Mononuclear cell (primary cell): ENCODE data around the gene HDAC4. TPM values are rescaled to one million over a fixed set of nuclear protein-coding genes. Genes with fewer than 3 reads are reported as not detected.

ENCODE experiments used
- H3K27me3 ChIP-seq: 2 replicates; pipeline ENCODE4 v1.6.0; 2011; ENCODE audit warnings: low read length, control low read depth; ENCODE audit not compliant: insufficient read depth
- H3K4me1 ChIP-seq: 2 replicates; pipeline ENCODE4 v1.5.1; 2011; ENCODE audit warnings: mild to moderate bottlenecking, low read length, control low read depth; ENCODE audit not compliant: insufficient read depth
- H3K4me3 ChIP-seq: 2 replicates; pipeline ENCODE4 v1.5.1; 2011; ENCODE audit warnings: mild to moderate bottlenecking, low read length, moderate library complexity
- H3K9me3 ChIP-seq: 2 replicates; pipeline ENCODE4 v1.5.1; 2011; ENCODE audit warnings: low read depth, mild to moderate bottlenecking, control low read depth, low read length
- total RNA-seq: library from RNA; depleted of rRNA; stranded (reverse); fragments of >200 nt; gene quantifications from one replicate; pipeline ENCODE4 v1.2.3, GENCODE V29; 2012

The HDAC4 gene
- total RNA-seq, 1 donor = 27.7 TPM

DNA sequence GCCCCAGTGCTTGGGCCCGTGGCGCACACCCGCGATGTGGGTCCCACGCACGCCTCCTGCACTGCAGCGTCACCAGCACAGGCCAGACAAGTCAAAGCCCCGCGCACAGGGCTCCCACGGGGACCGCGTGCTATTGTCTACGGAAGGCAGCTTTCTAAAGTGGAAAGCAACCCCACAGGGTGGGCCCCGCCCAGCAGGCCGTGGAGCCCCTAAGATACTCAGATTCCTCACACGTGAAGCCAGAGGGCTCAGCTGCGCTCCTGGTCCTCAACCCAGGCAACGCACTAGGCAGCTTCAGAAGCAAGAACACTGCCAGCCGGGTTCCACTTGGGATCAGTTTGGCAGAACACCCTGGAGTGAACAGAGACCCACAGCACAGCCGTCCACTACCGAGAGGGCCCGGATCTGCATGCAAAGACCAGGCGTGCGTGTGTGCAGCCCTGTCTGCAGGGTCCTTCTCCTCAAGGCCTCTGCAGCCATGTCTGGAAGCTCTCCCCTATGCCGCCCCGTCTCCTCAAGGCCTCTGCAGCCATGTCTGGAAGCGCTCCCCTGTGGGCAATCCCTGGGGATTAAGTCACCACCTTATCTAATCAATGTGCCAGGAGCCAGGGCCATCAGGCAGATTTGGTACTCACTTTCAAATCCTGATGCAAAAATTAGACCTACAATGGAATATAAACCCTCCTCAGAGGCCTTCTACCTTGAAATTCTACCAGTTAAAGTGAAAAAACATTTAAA, 231.3 kb downstream of the HDAC4 start:
- H3K9me3 ChIP-seq = peaks cover 26% of the 10 kb centered on the region
- H3K4me1 ChIP-seq = peaks cover 5% of the 10 kb centered on the region

GRCh38 chr2:239168575-239168974, 232.2 kb downstream of the HDAC4 start:
- peaks cover 26% of the 10 kb centered on the region for H3K9me3 ChIP-seq
- H3K4me3 ChIP-seq = no peak overlapping the region
- no peaks in the 10 kb centered on the region for H3K27me3 ChIP-seq
- H3K4me1 ChIP-seq = peaks cover 9% of the 10 kb centered on the region

More for the DNA sequence above, 231.3 kb downstream of the HDAC4 start:
- Histone ChIP-seq H3K27me3 (no peaks in the 10 kb centered on the region), H3K4me3 (no peak overlapping the region)

- Histone ChIP-seq H3K4me1 (peaks cover 12% of the 10 kb centered on the region), H3K4me3 (no peak overlapping the region), H3K9me3 (peaks cover 22% of the 10 kb centered on the region), H3K27me3 (no peaks in the 10 kb centered on the region)
Observed at GRCh38 chr2:239167766-239168444, 232.9 kb downstream of the HDAC4 start.

- Histone ChIP-seq H3K4me1 (peaks cover 12% of the 10 kb centered on the region), H3K9me3 (peaks cover 14% of the 10 kb centered on the region), H3K27me3 (no peaks in the 10 kb centered on the region), H3K4me3 (no peak overlapping the region)
Observed at GRCh38 chr2:239167011-239167673, 233.7 kb downstream of the HDAC4 start.

DNA sequence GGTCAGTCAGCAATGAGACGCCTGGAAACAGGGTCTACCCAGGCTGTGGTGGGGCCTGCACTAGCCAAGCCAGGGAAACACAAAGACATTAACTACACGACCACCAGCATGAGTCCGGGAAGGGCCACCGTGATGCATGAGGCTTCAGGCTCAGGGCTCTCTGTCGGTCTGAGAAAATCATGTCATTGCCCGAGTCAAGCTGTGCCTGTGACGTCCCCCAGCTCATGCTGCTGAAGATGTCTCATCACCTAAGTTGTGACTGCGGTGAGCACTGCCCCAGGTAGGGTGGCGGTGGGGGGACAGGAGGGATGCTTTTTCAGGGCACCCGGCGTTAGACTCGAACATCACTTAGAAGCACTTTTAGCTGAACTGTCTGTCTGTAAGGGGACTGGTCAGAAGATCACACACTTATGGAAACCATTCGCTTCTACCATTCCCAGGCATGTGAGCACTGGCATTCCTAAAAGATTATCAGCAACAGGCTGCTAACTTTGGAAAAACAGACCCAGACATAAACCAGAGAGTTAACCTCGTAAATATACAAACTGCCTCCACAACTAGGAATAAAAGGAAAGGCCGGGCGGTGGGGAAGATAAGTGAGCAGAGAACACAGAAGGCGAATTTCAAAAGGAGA, 234.5 kb downstream of the HDAC4 start:
- Histone ChIP-seq H3K27me3 (no peaks in the 10 kb centered on the region), H3K4me3 (no peak overlapping the region), H3K9me3 (peaks cover 6% of the 10 kb centered on the region), H3K4me1 (peaks cover 12% of the 10 kb centered on the region)

DNA sequence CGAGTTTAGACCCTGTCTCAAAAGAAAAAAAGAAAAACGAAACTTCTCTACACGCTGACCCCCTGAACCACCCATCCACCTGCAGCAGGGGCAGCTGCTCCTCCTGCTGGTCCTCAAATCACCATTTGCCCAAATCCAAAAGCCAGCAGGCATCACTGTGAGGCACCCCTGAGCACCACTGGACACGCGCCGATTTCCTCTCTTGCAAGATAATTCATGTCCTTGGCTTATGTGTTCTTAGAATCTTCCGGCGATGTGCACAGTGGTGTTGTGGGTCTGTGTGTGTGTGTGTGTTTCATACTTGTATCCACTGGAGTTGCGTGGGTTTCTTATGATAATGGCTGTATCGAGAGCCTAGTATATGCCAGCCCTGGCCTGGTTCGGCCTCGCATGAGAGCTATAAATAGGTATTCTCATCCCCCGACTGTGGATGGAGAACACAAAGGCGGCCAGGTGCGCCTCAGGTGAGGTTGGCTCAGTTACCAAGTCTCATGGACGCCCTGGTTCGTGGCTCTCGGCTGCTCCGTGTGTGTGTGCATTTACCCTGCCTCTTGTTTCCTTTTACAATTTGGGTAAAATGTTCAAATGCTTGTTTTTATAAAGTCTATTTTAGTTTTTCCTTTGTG, 235.5 kb downstream of the HDAC4 start:
- Histone ChIP-seq H3K9me3 (no peaks in the 10 kb centered on the region), H3K4me3 (no peak overlapping the region), H3K27me3 (no peaks in the 10 kb centered on the region), H3K4me1 (peaks cover 12% of the 10 kb centered on the region)

GRCh38 chr2:239164335-239164871, 236.4 kb downstream of the HDAC4 start:
- Histone ChIP-seq H3K9me3 (no peaks in the 10 kb centered on the region), H3K4me1 (peaks cover 12% of the 10 kb centered on the region), H3K4me3 (no peak overlapping the region), H3K27me3 (no peaks in the 10 kb centered on the region)

DNA sequence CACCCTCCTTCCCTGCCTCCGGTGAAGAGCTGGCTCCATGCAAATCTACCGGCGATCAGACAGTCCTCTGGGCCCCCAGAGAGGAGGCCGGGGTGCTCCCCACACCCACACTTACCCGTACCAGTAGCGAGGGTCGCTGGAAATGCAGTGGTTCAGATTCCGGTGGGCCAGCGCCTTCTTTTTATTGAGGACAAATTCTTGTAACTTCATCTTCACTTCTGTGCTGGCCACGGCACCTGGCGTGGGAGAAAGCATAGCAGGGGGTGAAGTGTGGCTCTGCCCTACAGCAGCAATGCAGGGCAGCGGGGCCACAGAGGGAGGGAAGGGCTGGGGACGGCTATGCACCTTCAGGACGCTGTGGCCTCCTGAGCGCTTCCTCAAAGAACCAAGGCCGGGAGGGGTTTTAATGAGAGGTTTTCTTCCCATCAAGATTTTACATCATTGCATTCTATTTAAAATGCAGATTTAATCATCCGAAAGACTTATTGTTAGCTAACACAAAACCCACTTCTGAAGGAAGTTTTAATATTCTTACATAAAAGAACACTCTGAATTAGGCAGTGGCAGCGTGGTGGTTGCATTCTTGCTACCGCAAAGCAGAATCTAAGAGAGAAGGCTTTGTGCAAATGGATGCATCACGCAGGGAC, 237.0 kb downstream of the HDAC4 start:
- H3K4me3 ChIP-seq = no peak overlapping the region
- no peaks in the 10 kb centered on the region for H3K9me3 ChIP-seq
- H3K27me3 ChIP-seq = no peaks in the 10 kb centered on the region
- peaks cover 12% of the 10 kb centered on the region for H3K4me1 ChIP-seq

DNA sequence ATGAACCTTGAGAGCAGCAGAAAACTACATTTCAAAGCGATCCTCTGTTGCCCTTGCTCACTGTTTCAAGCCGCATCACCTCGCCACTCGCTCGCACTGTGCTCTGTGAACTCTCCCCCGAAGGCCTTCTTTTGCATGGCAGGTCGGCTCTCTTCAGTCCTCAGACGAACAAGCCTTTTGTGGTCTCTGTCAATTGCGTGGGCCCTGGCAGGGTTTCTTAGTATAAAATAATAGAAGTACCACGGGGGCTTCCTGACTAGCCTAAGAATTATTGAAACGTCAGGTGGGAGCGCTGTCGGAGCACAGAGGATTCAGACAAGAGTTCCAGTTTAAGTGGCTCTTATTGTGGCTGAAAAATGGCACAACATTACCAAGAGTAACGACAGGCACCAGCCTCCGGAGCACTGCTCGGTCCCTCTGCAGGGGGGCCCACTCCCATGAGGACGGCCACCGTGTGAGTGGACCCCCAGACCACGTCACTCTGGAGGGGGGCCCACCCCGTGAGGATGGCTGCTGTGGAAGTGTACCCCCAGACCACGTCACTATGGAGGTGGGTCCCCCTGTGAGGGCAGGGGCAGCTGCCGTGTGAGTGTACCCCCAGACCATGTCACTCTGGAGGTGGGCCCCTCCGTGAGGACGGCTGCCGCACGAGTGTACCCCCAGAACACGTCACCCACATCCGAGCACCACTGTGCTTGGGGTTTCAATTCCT, 237.7 kb downstream of the HDAC4 start:
- Histone ChIP-seq H3K27me3 (no peaks in the 10 kb centered on the region), H3K4me3 (no peak overlapping the region)

DNA sequence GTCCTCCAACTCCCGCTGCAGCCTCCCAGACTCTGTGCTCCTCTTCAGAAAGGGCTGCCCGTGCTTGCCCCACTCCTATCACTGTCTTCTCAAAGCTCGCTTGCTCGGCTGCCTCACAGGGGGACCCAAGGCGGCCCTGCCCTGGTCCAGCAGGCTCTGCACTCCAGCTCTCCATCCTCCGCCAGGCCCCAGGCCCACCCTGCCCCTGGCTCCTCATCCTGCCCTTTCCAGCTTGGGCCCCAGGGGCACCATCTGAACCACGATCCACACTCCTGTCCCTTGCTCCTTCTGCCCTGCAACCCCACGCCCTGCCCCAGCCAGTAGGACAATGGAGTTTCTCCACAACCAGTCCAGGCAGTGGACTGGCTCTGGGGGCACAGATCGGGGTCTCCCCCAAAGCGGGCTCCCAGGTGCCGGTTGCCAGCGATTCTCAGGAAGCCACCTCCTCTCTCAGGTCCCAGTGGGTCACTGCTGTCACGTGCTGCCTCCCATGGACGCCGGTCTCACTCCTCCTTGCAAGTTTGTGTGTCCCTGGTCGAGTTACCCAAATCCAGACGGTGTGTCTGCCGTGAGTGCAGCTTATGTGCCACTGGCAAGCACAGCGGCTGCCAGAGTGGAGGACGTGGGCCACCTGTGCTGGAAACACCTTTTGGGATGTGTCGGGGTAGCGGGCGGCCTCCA, 238.5 kb downstream of the HDAC4 start:
- H3K4me1 ChIP-seq = peaks cover 12% of the 10 kb centered on the region
- H3K9me3 ChIP-seq = no peaks in the 10 kb centered on the region
- H3K27me3 ChIP-seq = no peaks in the 10 kb centered on the region
- H3K4me3 ChIP-seq = no peak overlapping the region

More for the DNA sequence above, 237.7 kb downstream of the HDAC4 start:
- H3K4me1 ChIP-seq = peaks cover 12% of the 10 kb centered on the region
- H3K9me3 ChIP-seq = no peaks in the 10 kb centered on the region

GRCh38 chr2:239161711-239162140, 239.1 kb downstream of the HDAC4 start:
- Histone ChIP-seq H3K27me3 (no peaks in the 10 kb centered on the region), H3K4me3 (no peak overlapping the region), H3K9me3 (no peaks in the 10 kb centered on the region), H3K4me1 (peaks cover 12% of the 10 kb centered on the region)

- H3K4me3 ChIP-seq = no peak overlapping the region
- no peaks in the 10 kb centered on the region for H3K27me3 ChIP-seq
- H3K4me1 ChIP-seq = peaks cover 12% of the 10 kb centered on the region
- H3K9me3 ChIP-seq = no peaks in the 10 kb centered on the region
Observed at GRCh38 chr2:239160226-239161143, 240.3 kb downstream of the HDAC4 start.
